K562 (cell line): ENCODE results near the gene RALY. TPM values are rescaled to one million over a fixed set of nuclear protein-coding genes. Genes with fewer than 3 reads are reported as not detected.

Source experiments
- AFF1 ChIP-seq, 2 experiments: fragments of 450-650 bp; IDR thresholded peaks; 2 replicates each; pipeline ENCODE4 v1.6.1; 2018; ENCODE audit warnings: mild to moderate bottlenecking in 2 of 2, low read depth in 1 of 2; ENCODE audit not compliant: partially characterized antibody in 2 of 2
- ASH1L ChIP-seq: fragments of 450-650 bp; IDR thresholded peaks from 2 replicates; pipeline ENCODE4 v1.6.1; 2018; ENCODE audit warnings: borderline replicate concordance, mild to moderate bottlenecking, low read depth; ENCODE audit not compliant: partially characterized antibody
- E2F4 ChIP-seq: sonication (generic); formaldehyde crosslinking; IDR thresholded peaks from 2 replicates; pipeline ENCODE4 v1.8.0; 2022; ENCODE audit warnings: mild to moderate bottlenecking, low read depth, missing genetic modification reagents
- ELK3 ChIP-seq: fragments of 450-650 bp; formaldehyde crosslinking; IDR thresholded peaks from 2 replicates; pipeline ENCODE4 v1.4.0; 2020; ENCODE audit warnings: mild to moderate bottlenecking
- HSF4 ChIP-seq: fragments of 250-450 bp; sonication (Bioruptor Pico); IDR thresholded peaks from 2 replicates; pipeline ENCODE4 v2.1.2; 2022; ENCODE audit warnings: mild to moderate bottlenecking, moderate library complexity, borderline replicate concordance
- IRF9 ChIP-seq: fragments of 450-650 bp; IDR thresholded peaks from 2 replicates; pipeline ENCODE4 v1.6.1; 2016; ENCODE audit warnings: missing biosample characterization, missing genetic modification characterization
- MAFG ChIP-seq: fragments of 450-650 bp; conservative IDR thresholded peaks from 2 replicates; pipeline ENCODE4 v1.6.1; 2016; ENCODE audit warnings: missing genetic modification characterization, missing compliant biosample characterization
- MLLT1 ChIP-seq, 2 experiments: fragments of 450-650 bp; IDR thresholded peaks; 2 replicates each; pipeline ENCODE4 v1.6.1; 2016
- MYC ChIP-seq, 2 experiments: fragments of 250-450 bp in 1 of 2; sonication (Bioruptor Pico) in 1 of 2; IDR thresholded peaks; 2 replicates each; pipeline versions ENCODE4 v1.5.1 to v1.6.1; 2012 to 2021; ENCODE audit warnings: low read depth in 2 of 2, borderline replicate concordance in 1 of 2, improper control_type of control experiment in 1 of 2, low read length in 1 of 2, mild to moderate bottlenecking in 1 of 2, moderate library complexity in 1 of 2
- NFE2 ChIP-seq: IDR thresholded peaks from 2 replicates; pipeline ENCODE4 v1.6.1; 2014; ENCODE audit warnings: antibody characterized with exemption, low read depth
- RNF2 ChIP-seq: sonication (generic); IDR thresholded peaks from 2 replicates; pipeline ENCODE4 v1.6.1; 2016
- SLC30A9 ChIP-seq: fragments of 250-450 bp; sonication (Bioruptor Pico); IDR thresholded peaks from 2 replicates; pipeline ENCODE4 v1.8.0; 2022; ENCODE audit warnings: mild to moderate bottlenecking, moderate library complexity
- TFAM ChIP-seq: fragments of 250-450 bp; sonication (Bioruptor Pico); conservative IDR thresholded peaks from 2 replicates; pipeline ENCODE4 v1.5.0; 2021; ENCODE audit warnings: mild to moderate bottlenecking, moderate library complexity
- ZFP30 ChIP-seq: fragments of 250-450 bp; sonication (Bioruptor Pico); IDR thresholded peaks from 2 replicates; pipeline ENCODE4 v1.8.0; 2022; ENCODE audit warnings: moderate library complexity, mild to moderate bottlenecking, inconsistent platforms, borderline replicate concordance
- ZNF41 ChIP-seq: fragments of 250-450 bp; sonication (Bioruptor Pico); conservative IDR thresholded peaks from 2 replicates; pipeline ENCODE4 v1.4.0; 2020; ENCODE audit warnings: mild to moderate bottlenecking
- polyA plus RNA-seq, 8 experiments: library from polyadenylated mRNA; depleted of rRNA in 4 of 8; stranded (reverse) in 5 of 8; unstranded in 3 of 8; fragments of >200 nt; fragmentation: Nextera tagmentation in 2 of 8; fragmentation: Illumina TruSeq in 1 of 8; extraction: Ambion mirVana in 2 of 8; extraction: Trizol in 1 of 8; gene quantifications; 2 replicates each; pipeline versions ENCODE4 v1.2.1 to v1.2.3, GENCODE V29; 2011 to 2014; ENCODE audit warnings: inconsistent platforms in 1 of 8, missing spikeins in 1 of 8
- total RNA-seq, 7 experiments: library from RNA; depleted of rRNA in 6 of 7; stranded (reverse); fragments of >200 nt in 6 of 7; fragmentation: Illumina TruSeq in 2 of 7; extraction: Trizol in 2 of 7; gene quantifications; 2 replicates each; pipeline versions ENCODE4 v1.2.1 to v1.2.3, GENCODE V29; 2011 to 2021; ENCODE audit warnings: low replicate concordance in 1 of 7

RALY gene
- total and polyA plus RNA-seq, 9 of the 15 experiments (the other 6 are each of a cell fraction or from before 2014, with no cell fraction given), result 0.80 to 207 (median 128) TPM

GRCh38 chr20:34111702-34112599 is 118.2 kb downstream of the RALY start, which contains the start of gene EIF2S2 (continued):
- TF ChIP-seq MLLT1 (IDR thresholded peaks at IDR 0.05) (peak; percentile 8 to 79; a peak in 2 of 4 replicates), IRF9 (0 out of 2 replicates have a peak, but pooled peaks have one; percentile 15), MAFG (tag) (no peak), AFF1 (IDR thresholded peaks at IDR 0.05; ENCODE audit: low read depth in 1 of 2, partially characterized antibody in 2 of 2) (peak; percentile 87 to 96), HSF4 (CRISPR knock-in tag) (no peak), MYC (IDR thresholded peaks at IDR 0.05; ENCODE audit: low read depth, low read length) (peak; percentile 93), MYC (CRISPR knock-in tag; IDR thresholded peaks at IDR 0.05; ENCODE audit: borderline replicate concordance, low read depth) (peak; percentile 94; the same call in 1 of the 2 replicates), ASH1L (no peak), E2F4 (no peak), SLC30A9 (CRISPR knock-in tag) (no peak), TFAM (CRISPR knock-in tag) (no peak), ELK3 (no peak), ZFP30 (CRISPR knock-in tag) (no peak), NFE2 (no peak), RNF2 (no peak; the same call in none of the 2 replicates), ZNF41 (no peak)
